DOHH2 (cell line): ENCODE data around the gene NEU1.
A peak's percentile ranks its signal among the peaks of the same experiment; 100 is the strongest.

Experiments
- H3F3A ChIP-seq: fragments of 200-600 bp; sonication (generic), shearing (Covaris generic); 2 replicates; pipeline ENCODE4 v1.6.0; 2016; ENCODE audit warnings: antibody characterized with exemption, mild to moderate bottlenecking; ENCODE audit not compliant: control insufficient read depth, insufficient read depth
- H3K27ac ChIP-seq: fragments of 200-600 bp; sonication (generic); 2 replicates; pipeline ENCODE4 v1.5.1; 2014; ENCODE audit warnings: low read depth, mild to moderate bottlenecking, low read length, moderate library complexity
- H3K27me3 ChIP-seq: fragments of 200-600 bp; sonication (generic); 2 replicates; pipeline ENCODE4 v1.6.1; 2014; ENCODE audit warnings: mild to moderate bottlenecking, low read length, mixed read lengths; ENCODE audit not compliant: control insufficient read depth
- H3K36me3 ChIP-seq: fragments of 200-600 bp; sonication (generic); 2 replicates; pipeline ENCODE4 v1.6.1; 2014; ENCODE audit warnings: mild to moderate bottlenecking, low read length, moderate library complexity, mixed read lengths; ENCODE audit not compliant: control insufficient read depth
- H3K4me1 ChIP-seq: fragments of 200-600 bp; sonication (generic); 2 replicates; pipeline ENCODE4 v1.6.1; 2014; ENCODE audit warnings: mild to moderate bottlenecking, low read length, mixed read lengths; ENCODE audit not compliant: control insufficient read depth
- H3K4me2 ChIP-seq: fragments of 200-600 bp; sonication (generic); 2 replicates; pipeline ENCODE4 v1.6.0; 2014; ENCODE audit warnings: mild to moderate bottlenecking, low read length, moderate library complexity
- H3K4me3 ChIP-seq: fragments of 200-600 bp; sonication (generic); 2 replicates; pipeline ENCODE4 v1.5.1; 2014; ENCODE audit warnings: mild to moderate bottlenecking, low read length, mixed read lengths
- H3K79me2 ChIP-seq: fragments of 200-600 bp; sonication (generic); 2 replicates; pipeline ENCODE4 v1.6.1; 2014; ENCODE audit warnings: mild to moderate bottlenecking, low read length, mixed read lengths; ENCODE audit not compliant: control insufficient read depth
- H3K9me2 ChIP-seq: fragments of 200-600 bp; sonication (generic); replicated peaks from 2 replicates; pipeline ENCODE4 v1.6.1; 2014; ENCODE audit warnings: mild to moderate bottlenecking, low read length, mixed read lengths; ENCODE audit not compliant: control insufficient read depth
- H3K9me3 ChIP-seq: fragments of 200-600 bp; sonication (generic); 2 replicates; pipeline ENCODE4 v1.6.1; 2014; ENCODE audit warnings: antibody characterized with exemption, low read length, mixed read lengths; ENCODE audit not compliant: control insufficient read depth, insufficient read depth
- H4K20me1 ChIP-seq: fragments of 200-600 bp; sonication (generic); 2 replicates; pipeline ENCODE4 v1.6.0; 2014; ENCODE audit warnings: low read depth, mild to moderate bottlenecking, antibody characterized with exemption, low read length, moderate library complexity; ENCODE audit not compliant: control insufficient read depth, insufficient read depth
- CTCF ChIP-seq: fragments of 200-600 bp; sonication (generic); IDR thresholded peaks from one replicate; pipeline ENCODE4 v1.5.1; 2014; ENCODE audit warnings: antibody characterized with exemption, mild to moderate bottlenecking, low read depth, low read length; ENCODE audit not compliant: poor library complexity, severe bottlenecking
- EZH2phosphoT487 ChIP-seq: fragments of 200-600 bp; sonication (generic); IDR thresholded peaks from 2 replicates; pipeline ENCODE4 v1.6.1; 2017; ENCODE audit warnings: borderline replicate concordance, mild to moderate bottlenecking, antibody characterized with exemption, low read length, moderate library complexity, mixed read lengths

NEU1 gene

GRCh38 chr6:31829633-31830283 lies 32.9 kb downstream of the NEU1 start:
- Histone ChIP-seq H3K9me2 (no peaks in the 10 kb centered on the region), H3K27me3 (no peaks in the 10 kb centered on the region), H3K27ac (peak overlapping the region; percentile 71), H3K4me3 (peak overlapping the region; percentile 74), H3K4me2 (peak overlapping the region; percentile 69), H3K9me3 (no peaks in the 10 kb centered on the region), H3K36me3 (peaks cover 10% of the 10 kb centered on the region), H3K79me2 (peaks cover 56% of the 10 kb centered on the region), H3K4me1 (peaks cover 63% of the 10 kb centered on the region), H3F3A (peaks cover 32% of the 10 kb centered on the region), H4K20me1 (no peaks in the 10 kb centered on the region)
- TF ChIP-seq EZH2phosphoT487 (no peak), CTCF (peak; percentile 56)

DNA sequence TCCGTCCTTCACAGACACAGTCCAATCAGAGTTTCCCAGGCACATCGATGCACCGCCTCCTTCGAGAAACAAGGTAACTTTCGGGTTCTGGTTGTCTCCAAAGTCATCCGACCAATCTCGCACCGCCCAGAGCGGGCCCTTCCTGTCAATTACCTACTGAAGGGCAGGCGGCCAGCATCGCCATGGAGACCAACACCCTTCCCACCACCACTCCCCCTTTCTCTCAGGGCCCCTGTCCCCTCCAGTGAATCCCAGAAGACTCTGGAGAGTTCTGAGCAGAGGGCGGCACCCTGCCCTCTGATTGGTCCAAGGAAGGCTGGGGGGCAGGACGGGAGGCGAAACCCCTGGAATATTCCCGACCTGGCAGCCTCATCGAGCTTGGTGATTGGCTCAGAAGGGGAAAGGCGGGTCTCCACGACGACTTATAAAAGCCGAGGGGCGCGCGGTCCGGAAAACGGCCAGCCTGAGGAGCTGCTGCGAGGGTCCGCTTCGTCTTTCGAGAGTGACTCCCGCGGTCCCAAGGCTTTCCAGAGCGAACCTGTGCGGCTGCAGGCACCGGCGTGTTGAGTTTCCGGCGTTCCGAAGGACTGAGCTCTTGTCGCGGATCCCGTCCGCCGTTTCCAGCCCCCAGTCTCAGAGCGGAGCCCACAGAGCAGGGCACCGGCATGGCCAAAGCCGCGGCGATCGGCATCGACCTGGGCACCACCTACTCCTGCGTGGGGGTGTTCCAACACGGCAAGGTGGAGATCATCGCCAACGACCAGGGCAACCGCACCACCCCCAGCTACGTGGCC lies 35.1 kb downstream of the NEU1 start, which contains the start of gene HSPA1B:
HSPA1B (plus strand) TSS at position 453 of the 794 bp plus-strand sequence; CDS start at position 666, 213 bp downstream.
- peak within 1 kb of the TSS; percentile 75 for H3K27ac ChIP-seq
- peaks cover 35% of the 10 kb centered on the region for H3F3A ChIP-seq
- H3K27me3 ChIP-seq = no peaks in the 10 kb centered on the region
- TF ChIP-seq CTCF (no peak), EZH2phosphoT487 (no peak)
- H3K4me1 ChIP-seq = peaks cover 57% of the 10 kb centered on the region
- no peaks in the 10 kb centered on the region for H3K9me2 ChIP-seq
- peaks cover 7% of the 10 kb centered on the region for H3K36me3 ChIP-seq
- no peaks in the 10 kb centered on the region for H3K9me3 ChIP-seq
- peak within 1 kb of the TSS; percentile 99 for H3K4me2 ChIP-seq
- H4K20me1 ChIP-seq = no peaks in the 10 kb centered on the region
- peaks cover 39% of the 10 kb centered on the region for H3K79me2 ChIP-seq
- H3K4me3 ChIP-seq = peak within 1 kb of the TSS; percentile 90

- peak overlapping the region; percentile 90 for H3K4me3 ChIP-seq
- peaks cover 56% of the 10 kb centered on the region for H3K4me1 ChIP-seq
- no peaks in the 10 kb centered on the region for H3K9me3 ChIP-seq
- H3K27me3 ChIP-seq = no peaks in the 10 kb centered on the region
- H3K79me2 ChIP-seq = peaks cover 34% of the 10 kb centered on the region
- H3K27ac ChIP-seq = peak overlapping the region; percentile 75
- peak overlapping the region; percentile 99 for H3K4me2 ChIP-seq
- peaks cover 38% of the 10 kb centered on the region for H3F3A ChIP-seq
- peaks cover 7% of the 10 kb centered on the region for H3K36me3 ChIP-seq
- H3K9me2 ChIP-seq = no peaks in the 10 kb centered on the region
- no peak for TF ChIP-seq CTCF
- TF ChIP-seq EZH2phosphoT487 = no peak
- H4K20me1 ChIP-seq = no peaks in the 10 kb centered on the region
These were observed 35.8 kb downstream of the NEU1 start for GRCh38 chr6:31826793-31827285.
